A204.1 (cell line): ENCODE data around the gene UBTD1.

Experiments used
- FAIRE-seq: peaks from 2 replicates; lab custom pipeline; 2012; peaks lifted over from hg19 to GRCh38; lab: Jason Lieb, UNC

Gene UBTD1

GRCh38 chr10:97584798-97585438 lies 86.2 kb downstream of the UBTD1 start:
- FAIRE-seq: no peak

GRCh38 chr10:97585439-97585811 lies 86.7 kb downstream of the UBTD1 start:
- FAIRE-seq: no peak

GRCh38 chr10:97587183-97587582 lies 88.5 kb downstream of the UBTD1 start:
- FAIRE-seq: no peak

GRCh38 chr10:97589479-97589878 lies 90.8 kb downstream of the UBTD1 start, which contains the start of gene C10orf62:
TSS of gene C10orf62 (plus strand) at chr10:97589721. CDS start at chr10:97589898, 177 bp downstream.
- FAIRE-seq: no peak

- FAIRE-seq: no peak
Measured at GRCh38 chr10:97590082-97590747, 91.5 kb downstream of the UBTD1 start.

GRCh38 chr10:97590748-97591495 lies 92.2 kb downstream of the UBTD1 start:
- FAIRE-seq: no peak

- no peak for FAIRE-seq
Measured at GRCh38 chr10:97593421-97593820, 94.7 kb downstream of the UBTD1 start.

GRCh38 chr10:97596101-97597082 lies 97.7 kb downstream of the UBTD1 start:
- FAIRE-seq: peak; percentile 98

GRCh38 chr10:97597778-97598177 lies 99.1 kb downstream of the UBTD1 start:
- FAIRE-seq: no peak

GRCh38 chr10:97598407-97599271 lies 99.9 kb downstream of the UBTD1 start:
- FAIRE-seq: no peak

- no peak for FAIRE-seq
Measured at GRCh38 chr10:97599272-97599619, 100.5 kb downstream of the UBTD1 start.

GRCh38 chr10:97600616-97601015 lies 101.9 kb downstream of the UBTD1 start:
- no peak for FAIRE-seq

GRCh38 chr10:97601268-97602215 lies 102.8 kb downstream of the UBTD1 start:
- FAIRE-seq: no peak

- FAIRE-seq: no peak
Measured at GRCh38 chr10:97607095-97607636, 108.4 kb downstream of the UBTD1 start.

GRCh38 chr10:97608991-97609561 lies 110.4 kb downstream of the UBTD1 start:
- no peak for FAIRE-seq

GRCh38 chr10:97611473-97611872 lies 112.7 kb downstream of the UBTD1 start:
- no peak for FAIRE-seq

- FAIRE-seq: peak; percentile 96
Measured at GRCh38 chr10:97612386-97612785, 113.7 kb downstream of the UBTD1 start.

GRCh38 chr10:97618285-97618684 lies 119.6 kb downstream of the UBTD1 start:
- FAIRE-seq: no peak

GRCh38 chr10:97618733-97619132 lies 120.0 kb downstream of the UBTD1 start:
- FAIRE-seq: no peak
